ENCODE results near the gene ROBO1. TPM values are rescaled to one million over a fixed set of nuclear protein-coding genes. Genes with fewer than 3 reads are reported as not detected.
A peak's percentile ranks its signal among the peaks of the same experiment; 100 is the strongest.

The ROBO1 gene
- total and polyA plus RNA-seq, 2 of the 13 experiments (the other 11 are each of a cell fraction or from before 2014, with no cell fraction given) = 52.2 to 71.0 TPM

DNA sequence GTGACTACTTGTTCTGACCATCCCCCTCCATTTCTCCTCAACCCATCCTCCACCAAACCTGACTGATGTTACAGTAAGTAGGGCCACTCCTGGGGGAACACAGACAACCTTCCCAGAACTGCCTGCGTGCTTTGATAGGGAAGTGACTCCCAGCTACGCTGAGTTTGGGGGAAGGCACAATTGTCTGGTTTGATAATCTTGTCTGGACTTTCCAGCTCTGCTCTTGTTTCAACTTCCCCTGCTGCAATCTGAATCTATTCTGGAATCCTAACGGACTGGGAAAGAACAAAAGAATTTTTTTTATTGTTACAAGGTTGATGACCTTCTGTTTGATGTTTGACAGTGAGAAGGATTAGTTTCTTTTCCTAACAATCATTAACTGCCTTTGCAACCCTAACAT, 895.6 kb downstream of the ROBO1 start (continued):
- TF ChIP-seq, protein P1, sequence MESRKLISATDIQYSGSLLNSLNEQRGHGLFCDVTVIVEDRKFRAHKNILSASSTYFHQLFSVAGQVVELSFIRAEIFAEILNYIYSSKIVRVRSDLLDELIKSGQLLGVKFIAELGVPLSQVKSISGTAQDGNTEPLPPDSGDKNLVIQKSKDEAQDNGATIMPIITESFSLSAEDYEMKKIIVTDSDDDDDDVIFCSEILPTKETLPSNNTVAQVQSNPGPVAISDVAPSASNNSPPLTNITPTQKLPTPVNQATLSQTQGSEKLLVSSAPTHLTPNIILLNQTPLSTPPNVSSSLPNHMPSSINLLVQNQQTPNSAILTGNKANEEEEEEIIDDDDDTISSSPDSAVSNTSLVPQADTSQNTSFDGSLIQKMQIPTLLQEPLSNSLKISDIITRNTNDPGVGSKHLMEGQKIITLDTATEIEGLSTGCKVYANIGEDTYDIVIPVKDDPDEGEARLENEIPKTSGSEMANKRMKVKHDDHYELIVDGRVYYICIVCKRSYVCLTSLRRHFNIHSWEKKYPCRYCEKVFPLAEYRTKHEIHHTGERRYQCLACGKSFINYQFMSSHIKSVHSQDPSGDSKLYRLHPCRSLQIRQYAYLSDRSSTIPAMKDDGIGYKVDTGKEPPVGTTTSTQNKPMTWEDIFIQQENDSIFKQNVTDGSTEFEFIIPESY (CRISPR knock-in tag; IDR thresholded peaks at IDR 0.05) = no peak
- no peak for TF ChIP-seq KDM4B (CRISPR knock-in tag; IDR thresholded peaks at IDR 0.05)
- TF ChIP-seq FIP1L1 (IDR thresholded peaks at IDR 0.05; ENCODE audit: borderline replicate concordance, insufficient read depth, low read depth, low read length) = no peak
- TF ChIP-seq POLR2G (IDR thresholded peaks at IDR 0.05; ENCODE audit: low read depth, low read length) = no peak
- TF ChIP-seq, protein P2, sequence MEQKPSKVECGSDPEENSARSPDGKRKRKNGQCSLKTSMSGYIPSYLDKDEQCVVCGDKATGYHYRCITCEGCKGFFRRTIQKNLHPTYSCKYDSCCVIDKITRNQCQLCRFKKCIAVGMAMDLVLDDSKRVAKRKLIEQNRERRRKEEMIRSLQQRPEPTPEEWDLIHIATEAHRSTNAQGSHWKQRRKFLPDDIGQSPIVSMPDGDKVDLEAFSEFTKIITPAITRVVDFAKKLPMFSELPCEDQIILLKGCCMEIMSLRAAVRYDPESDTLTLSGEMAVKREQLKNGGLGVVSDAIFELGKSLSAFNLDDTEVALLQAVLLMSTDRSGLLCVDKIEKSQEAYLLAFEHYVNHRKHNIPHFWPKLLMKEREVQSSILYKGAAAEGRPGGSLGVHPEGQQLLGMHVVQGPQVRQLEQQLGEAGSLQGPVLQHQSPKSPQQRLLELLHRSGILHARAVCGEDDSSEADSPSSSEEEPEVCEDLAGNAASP (CRISPR knock-in tag; IDR thresholded peaks at IDR 0.05; ENCODE audit: borderline replicate concordance) = 0 out of 2 replicates have a peak, but pooled peaks have one; percentile 55
- TF ChIP-seq ZNF616 (CRISPR knock-in tag; IDR thresholded peaks at IDR 0.05; ENCODE audit: low read depth) = no peak
- TF ChIP-seq, protein P3, sequence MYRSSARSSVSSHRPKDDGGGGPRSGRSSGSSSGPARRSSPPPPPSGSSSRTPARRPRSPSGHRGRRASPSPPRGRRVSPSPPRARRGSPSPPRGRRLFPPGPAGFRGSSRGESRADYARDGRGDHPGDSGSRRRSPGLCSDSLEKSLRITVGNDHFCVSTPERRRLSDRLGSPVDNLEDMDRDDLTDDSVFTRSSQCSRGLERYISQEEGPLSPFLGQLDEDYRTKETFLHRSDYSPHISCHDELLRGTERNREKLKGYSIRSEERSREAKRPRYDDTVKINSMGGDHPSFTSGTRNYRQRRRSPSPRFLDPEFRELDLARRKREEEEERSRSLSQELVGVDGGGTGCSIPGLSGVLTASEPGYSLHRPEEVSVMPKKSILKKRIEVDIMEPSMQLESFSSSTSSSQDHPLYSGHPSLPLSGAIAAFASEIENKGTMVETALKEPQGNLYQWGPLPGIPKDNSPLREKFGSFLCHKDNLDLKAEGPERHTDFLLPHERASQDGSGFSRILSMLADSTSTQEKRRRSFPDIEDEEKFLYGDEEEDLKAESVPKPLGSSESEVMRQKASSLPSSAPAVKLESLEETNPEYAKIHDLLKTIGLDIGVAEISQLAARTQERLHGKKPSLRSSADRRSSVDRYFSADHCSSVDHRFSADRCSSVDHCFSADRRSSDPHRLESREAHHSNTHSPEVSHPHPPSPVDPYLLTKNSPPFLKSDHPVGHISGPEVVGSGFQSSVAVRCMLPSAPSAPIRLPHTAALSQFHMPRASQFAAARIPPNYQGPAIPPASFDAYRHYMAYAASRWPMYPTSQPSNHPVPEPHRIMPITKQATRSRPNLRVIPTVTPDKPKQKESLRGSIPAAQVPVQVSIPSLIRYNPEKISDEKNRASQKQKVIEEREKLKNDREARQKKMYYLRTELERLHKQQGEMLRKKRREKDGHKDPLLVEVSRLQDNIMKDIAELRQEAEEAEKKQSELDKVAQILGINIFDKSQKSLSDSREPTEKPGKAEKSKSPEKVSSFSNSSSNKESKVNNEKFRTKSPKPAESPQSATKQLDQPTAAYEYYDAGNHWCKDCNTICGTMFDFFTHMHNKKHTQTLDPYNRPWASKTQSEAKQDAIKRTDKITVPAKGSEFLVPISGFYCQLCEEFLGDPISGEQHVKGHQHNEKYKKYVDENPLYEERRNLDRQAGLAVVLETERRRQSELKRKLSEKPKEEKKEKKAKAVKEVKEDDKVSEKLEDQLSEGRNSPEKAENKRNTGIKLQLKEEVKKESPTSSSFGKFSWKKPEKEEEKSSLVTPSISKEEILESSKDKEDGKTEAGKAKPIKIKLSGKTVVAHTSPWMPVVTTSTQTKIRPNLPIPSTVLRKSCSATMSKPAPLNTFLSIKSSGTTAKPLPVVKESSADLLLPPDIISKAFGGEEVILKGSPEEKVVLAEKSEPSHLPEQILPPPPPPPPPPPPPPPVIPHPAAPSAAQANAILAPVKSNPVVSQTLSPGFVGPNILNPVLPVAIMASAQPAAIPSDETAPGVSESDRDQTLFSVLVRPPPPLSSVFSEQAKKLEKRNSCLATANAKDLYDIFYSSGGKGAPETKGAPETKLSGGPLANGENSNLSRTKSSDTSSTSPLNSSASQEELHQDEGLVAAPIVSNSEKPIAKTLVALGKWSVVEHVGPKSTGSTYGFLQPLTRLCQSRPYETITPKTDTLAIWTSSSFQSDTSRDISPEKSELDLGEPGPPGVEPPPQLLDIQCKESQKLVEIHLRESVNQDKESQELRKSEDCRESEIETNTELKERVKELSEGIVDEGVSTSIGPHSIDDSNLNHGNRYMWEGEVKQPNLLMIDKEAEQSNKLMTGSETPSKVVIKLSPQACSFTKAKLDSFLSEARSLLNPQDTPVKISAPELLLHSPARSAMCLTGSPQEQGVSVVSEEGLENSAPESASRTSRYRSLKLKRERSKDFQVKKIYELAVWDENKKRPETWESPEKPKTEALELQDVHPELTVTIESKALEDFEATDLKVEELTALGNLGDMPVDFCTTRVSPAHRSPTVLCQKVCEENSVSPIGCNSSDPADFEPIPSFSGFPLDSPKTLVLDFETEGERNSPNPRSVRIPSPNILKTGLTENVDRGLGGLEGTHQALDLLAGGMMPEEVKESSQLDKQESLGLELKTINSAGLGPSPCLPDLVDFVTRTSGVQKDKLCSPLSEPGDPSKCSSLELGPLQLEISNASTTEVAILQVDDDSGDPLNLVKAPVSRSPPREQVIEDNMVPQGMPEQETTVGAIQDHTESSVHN (CRISPR knock-in tag; IDR thresholded peaks at IDR 0.05) = no peak
- no peak for TF ChIP-seq ZNF766 (CRISPR knock-in tag; IDR thresholded peaks at IDR 0.05; ENCODE audit: borderline replicate concordance)
- no peak for TF ChIP-seq NRL (CRISPR knock-in tag; IDR thresholded peaks at IDR 0.05; ENCODE audit: borderline replicate concordance)
- TF ChIP-seq ZNF484 (CRISPR knock-in tag; IDR thresholded peaks at IDR 0.05; ENCODE audit: borderline replicate concordance, low read depth) = no peak
- TF ChIP-seq HNRNPLL (IDR thresholded peaks at IDR 0.05; ENCODE audit: low read depth, low read length, poor library complexity, severe bottlenecking) = no peak
- no peak for TF ChIP-seq SPEN (CRISPR knock-in tag; IDR thresholded peaks at IDR 0.05; ENCODE audit: low read depth)
- no peak for TF ChIP-seq PCBP2 (optimal IDR thresholded peaks at IDR 0.05; ENCODE audit: low read depth, low read length, poor library complexity, severe bottlenecking)
- TF ChIP-seq, protein P4, sequence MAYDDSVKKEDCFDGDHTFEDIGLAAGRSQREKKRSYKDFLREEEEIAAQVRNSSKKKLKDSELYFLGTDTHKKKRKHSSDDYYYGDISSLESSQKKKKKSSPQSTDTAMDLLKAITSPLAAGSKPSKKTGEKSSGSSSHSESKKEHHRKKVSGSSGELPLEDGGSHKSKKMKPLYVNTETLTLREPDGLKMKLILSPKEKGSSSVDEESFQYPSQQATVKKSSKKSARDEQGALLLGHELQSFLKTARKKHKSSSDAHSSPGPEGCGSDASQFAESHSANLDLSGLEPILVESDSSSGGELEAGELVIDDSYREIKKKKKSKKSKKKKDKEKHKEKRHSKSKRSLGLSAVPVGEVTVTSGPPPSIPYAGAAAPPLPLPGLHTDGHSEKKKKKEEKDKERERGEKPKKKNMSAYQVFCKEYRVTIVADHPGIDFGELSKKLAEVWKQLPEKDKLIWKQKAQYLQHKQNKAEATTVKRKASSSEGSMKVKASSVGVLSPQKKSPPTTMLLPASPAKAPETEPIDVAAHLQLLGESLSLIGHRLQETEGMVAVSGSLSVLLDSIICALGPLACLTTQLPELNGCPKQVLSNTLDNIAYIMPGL (CRISPR knock-in tag; IDR thresholded peaks at IDR 0.05; ENCODE audit: borderline replicate concordance in 1 of 2, low read depth in 1 of 2) = no peak
